Measurements from ENCODE around the gene OR11H6. TPM values are rescaled to one million over a fixed set of nuclear protein-coding genes. Genes with fewer than 3 reads are reported as not detected.

The OR11H6 gene
- polyA plus RNA-seq, 1 of the 3 experiments (the other 2 are of a cell fraction) = not detected

DNA sequence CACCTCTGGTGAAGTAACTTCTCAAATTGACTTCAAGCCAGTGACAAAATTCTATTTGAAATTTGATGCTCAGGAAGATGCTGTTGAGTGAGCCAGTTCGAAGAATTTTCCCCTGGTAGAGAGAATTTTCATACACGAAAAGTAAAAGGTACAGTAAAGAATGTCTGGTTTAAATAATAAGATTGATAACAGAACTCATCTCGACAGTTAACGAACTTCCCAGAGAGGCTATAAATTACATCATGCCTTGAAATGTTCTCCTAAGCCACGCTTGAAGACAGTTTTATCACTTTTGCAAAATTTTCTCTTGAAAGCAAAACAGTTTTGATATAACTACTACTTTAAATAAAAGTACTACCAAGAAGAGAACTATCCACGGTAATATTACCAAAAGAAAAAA is 47.2 kb upstream of the OR11H6 start:
- H3K9ac ChIP-seq = no peak overlapping the region
- no peaks in the 10 kb centered on the region for H3K9me3 ChIP-seq
- no peaks in the 10 kb centered on the region for H4K20me1 ChIP-seq (ENCODE audit: insufficient read depth)
- DNase-seq = no peak
- no peaks in the 10 kb centered on the region for H3K36me3 ChIP-seq (replicated peaks in 1 of 2; ENCODE audit: control insufficient read depth in 1 of 2, insufficient read depth in 2 of 2, low read length in 1 of 2)
- H3K27ac ChIP-seq (ENCODE audit: low read depth in 2 of 2, low read length in 1 of 2) = peak overlapping the region in 1 of 2 experiments; percentile 26; a peak in 1 of 4 replicates
- H3K4me1 ChIP-seq (ENCODE audit: control insufficient read depth in 1 of 2, insufficient read depth in 2 of 2, low read depth in 1 of 2, low read length in 1 of 2) = no peaks in the 10 kb centered on the region; a peak in 1 of 4 replicates
- 5% methylated on average over 6 of the region's 6 CpGs for WGBS (ENCODE audit: low lambda C conversion rate)
- 0 out of 2 replicates have a peak overlapping the region, but pooled peaks have one; percentile 15 for H3K4me2 ChIP-seq
- no peaks in the 10 kb centered on the region for H3K9me2 ChIP-seq
- CTCF ChIA-PET = no interaction called here
- peaks cover 9% of the 10 kb centered on the region for H3F3A ChIP-seq (replicated peaks; ENCODE audit: insufficient read depth)
- H3K4me3 ChIP-seq (ENCODE audit: low read depth in 2 of 2, low read length in 1 of 2) = no peak overlapping the region
- TF ChIP-seq, protein P1, sequence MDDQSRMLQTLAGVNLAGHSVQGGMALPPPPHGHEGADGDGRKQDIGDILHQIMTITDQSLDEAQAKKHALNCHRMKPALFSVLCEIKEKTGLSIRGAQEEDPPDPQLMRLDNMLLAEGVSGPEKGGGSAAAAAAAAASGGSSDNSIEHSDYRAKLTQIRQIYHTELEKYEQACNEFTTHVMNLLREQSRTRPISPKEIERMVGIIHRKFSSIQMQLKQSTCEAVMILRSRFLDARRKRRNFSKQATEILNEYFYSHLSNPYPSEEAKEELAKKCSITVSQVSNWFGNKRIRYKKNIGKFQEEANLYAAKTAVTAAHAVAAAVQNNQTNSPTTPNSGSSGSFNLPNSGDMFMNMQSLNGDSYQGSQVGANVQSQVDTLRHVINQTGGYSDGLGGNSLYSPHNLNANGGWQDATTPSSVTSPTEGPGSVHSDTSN (IDR thresholded peaks at IDR 0.05) = peak; percentile 65
- no peak for TF ChIP-seq RAD21 (IDR thresholded peaks at IDR 0.05; ENCODE audit: low read length)
- peak; percentile 58; the same call in 1 of the 2 replicates for TF ChIP-seq TCF12 (IDR thresholded peaks at IDR 0.05)
- POLR2A ChIA-PET = no interaction called here
- peak overlapping the region; percentile 74 for H2AFZ ChIP-seq (ENCODE audit: low read depth)
- no peaks in the 10 kb centered on the region for H3K27me3 ChIP-seq (ENCODE audit: insufficient read depth)
- no peaks in the 10 kb centered on the region for H3K79me2 ChIP-seq (ENCODE audit: insufficient read depth)

DNA sequence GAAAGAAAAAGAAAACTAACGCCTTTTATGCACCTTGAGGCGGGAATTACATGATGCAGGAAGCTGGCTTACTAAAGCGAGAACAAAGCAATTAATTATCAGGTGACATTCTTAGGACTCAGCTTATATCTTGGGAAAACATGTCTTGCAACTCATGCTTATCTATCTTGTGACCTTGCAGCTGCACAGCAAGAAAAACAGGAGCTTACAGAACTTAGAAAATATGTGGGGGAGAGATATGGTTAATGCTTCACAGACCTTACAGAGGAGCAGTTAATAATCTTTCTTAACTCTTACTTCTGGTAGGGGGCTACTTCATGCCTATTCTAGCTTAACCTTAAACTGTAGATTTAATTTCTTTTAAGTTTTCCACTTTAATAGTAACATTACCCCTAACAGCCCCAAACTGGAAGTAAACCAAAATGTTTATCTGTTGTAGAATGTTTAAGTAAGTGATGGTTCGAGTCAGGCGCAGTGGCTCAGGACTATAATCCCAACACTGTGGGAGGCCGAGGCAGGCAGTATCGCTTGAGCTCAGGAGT is 46.0 kb upstream of the OR11H6 start:
- no peaks in the 10 kb centered on the region for H3K9me2 ChIP-seq
- H3K36me3 ChIP-seq (replicated peaks in 1 of 2; ENCODE audit: control insufficient read depth in 1 of 2, insufficient read depth in 2 of 2, low read length in 1 of 2) = no peaks in the 10 kb centered on the region
- no peaks in the 10 kb centered on the region; a peak in 1 of 4 replicates for H3K4me1 ChIP-seq (ENCODE audit: control insufficient read depth in 1 of 2, insufficient read depth in 2 of 2, low read depth in 1 of 2, low read length in 1 of 2)
- H3K79me2 ChIP-seq (ENCODE audit: insufficient read depth) = no peaks in the 10 kb centered on the region
- no peaks in the 10 kb centered on the region for H3K27me3 ChIP-seq (ENCODE audit: insufficient read depth)
- TF ChIP-seq FOXM1 (IDR thresholded peaks at IDR 0.05; ENCODE audit: low read depth) = no peak
- TF ChIP-seq, protein P2, sequence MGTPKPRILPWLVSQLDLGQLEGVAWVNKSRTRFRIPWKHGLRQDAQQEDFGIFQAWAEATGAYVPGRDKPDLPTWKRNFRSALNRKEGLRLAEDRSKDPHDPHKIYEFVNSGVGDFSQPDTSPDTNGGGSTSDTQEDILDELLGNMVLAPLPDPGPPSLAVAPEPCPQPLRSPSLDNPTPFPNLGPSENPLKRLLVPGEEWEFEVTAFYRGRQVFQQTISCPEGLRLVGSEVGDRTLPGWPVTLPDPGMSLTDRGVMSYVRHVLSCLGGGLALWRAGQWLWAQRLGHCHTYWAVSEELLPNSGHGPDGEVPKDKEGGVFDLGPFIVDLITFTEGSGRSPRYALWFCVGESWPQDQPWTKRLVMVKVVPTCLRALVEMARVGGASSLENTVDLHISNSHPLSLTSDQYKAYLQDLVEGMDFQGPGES (IDR thresholded peaks at IDR 0.05; ENCODE audit: low read depth, low read length) = no peak
- no peak for TF ChIP-seq EP300 (IDR thresholded peaks at IDR 0.05; ENCODE audit: borderline replicate concordance in 1 of 2, low read depth in 1 of 2, low read length in 1 of 2)
- TF ChIP-seq, protein P3, sequence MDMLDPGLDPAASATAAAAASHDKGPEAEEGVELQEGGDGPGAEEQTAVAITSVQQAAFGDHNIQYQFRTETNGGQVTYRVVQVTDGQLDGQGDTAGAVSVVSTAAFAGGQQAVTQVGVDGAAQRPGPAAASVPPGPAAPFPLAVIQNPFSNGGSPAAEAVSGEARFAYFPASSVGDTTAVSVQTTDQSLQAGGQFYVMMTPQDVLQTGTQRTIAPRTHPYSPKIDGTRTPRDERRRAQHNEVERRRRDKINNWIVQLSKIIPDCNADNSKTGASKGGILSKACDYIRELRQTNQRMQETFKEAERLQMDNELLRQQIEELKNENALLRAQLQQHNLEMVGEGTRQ (IDR thresholded peaks at IDR 0.05; ENCODE audit: borderline replicate concordance, low read depth, low read length) = no peak
- TF ChIP-seq, protein P1 (IDR thresholded peaks at IDR 0.05) = no peak
- no peak for TF ChIP-seq SIN3A (IDR thresholded peaks at IDR 0.05; ENCODE audit: borderline replicate concordance, low read depth, low read length)
- no peak for TF ChIP-seq GATA2 (CRISPR knock-in tag; IDR thresholded peaks at IDR 0.05)
- no peak for TF ChIP-seq RXRA (IDR thresholded peaks at IDR 0.05; ENCODE audit: borderline replicate concordance, low read depth)
- no peak for TF ChIP-seq MXI1 (IDR thresholded peaks at IDR 0.05; ENCODE audit: low read depth, low read length)
- TF ChIP-seq CHD2 (IDR thresholded peaks at IDR 0.05; ENCODE audit: low read length, partially characterized antibody) = no peak
- TF ChIP-seq TCF12 (IDR thresholded peaks at IDR 0.05) = no peak
- no peak for TF ChIP-seq TAF1 (IDR thresholded peaks at IDR 0.05; ENCODE audit: borderline replicate concordance, low read depth, low read length)
- TF ChIP-seq JUND (IDR thresholded peaks at IDR 0.05) = no peak
- no peak for TF ChIP-seq NRF1 (IDR thresholded peaks at IDR 0.05; ENCODE audit: low read depth, low read length)
- TF ChIP-seq NFIC (IDR thresholded peaks at IDR 0.05; ENCODE audit: borderline replicate concordance) = no peak
- TF ChIP-seq FOSL2 (IDR thresholded peaks at IDR 0.05; ENCODE audit: borderline replicate concordance, low read depth) = no peak
- TF ChIP-seq, protein P4, sequence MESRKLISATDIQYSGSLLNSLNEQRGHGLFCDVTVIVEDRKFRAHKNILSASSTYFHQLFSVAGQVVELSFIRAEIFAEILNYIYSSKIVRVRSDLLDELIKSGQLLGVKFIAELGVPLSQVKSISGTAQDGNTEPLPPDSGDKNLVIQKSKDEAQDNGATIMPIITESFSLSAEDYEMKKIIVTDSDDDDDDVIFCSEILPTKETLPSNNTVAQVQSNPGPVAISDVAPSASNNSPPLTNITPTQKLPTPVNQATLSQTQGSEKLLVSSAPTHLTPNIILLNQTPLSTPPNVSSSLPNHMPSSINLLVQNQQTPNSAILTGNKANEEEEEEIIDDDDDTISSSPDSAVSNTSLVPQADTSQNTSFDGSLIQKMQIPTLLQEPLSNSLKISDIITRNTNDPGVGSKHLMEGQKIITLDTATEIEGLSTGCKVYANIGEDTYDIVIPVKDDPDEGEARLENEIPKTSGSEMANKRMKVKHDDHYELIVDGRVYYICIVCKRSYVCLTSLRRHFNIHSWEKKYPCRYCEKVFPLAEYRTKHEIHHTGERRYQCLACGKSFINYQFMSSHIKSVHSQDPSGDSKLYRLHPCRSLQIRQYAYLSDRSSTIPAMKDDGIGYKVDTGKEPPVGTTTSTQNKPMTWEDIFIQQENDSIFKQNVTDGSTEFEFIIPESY (IDR thresholded peaks at IDR 0.05; ENCODE audit: borderline replicate concordance, low read depth) = no peak
- DNase-seq = no peak
- 49% methylated on average over 7 of the region's 7 CpGs for WGBS (ENCODE audit: low lambda C conversion rate)
- 0 out of 2 replicates have a peak overlapping the region, but pooled peaks have one; percentile 74 for H2AFZ ChIP-seq (ENCODE audit: low read depth)
- H3K4me2 ChIP-seq = no peak overlapping the region
- H3K4me3 ChIP-seq (ENCODE audit: low read depth in 2 of 2, low read length in 1 of 2) = no peak overlapping the region
- ChIA-PET POLR2A (no interaction called here), CTCF (no interaction called here)
- H3K27ac ChIP-seq (ENCODE audit: low read depth in 2 of 2, low read length in 1 of 2) = no peak overlapping the region
- H3K9me3 ChIP-seq = no peaks in the 10 kb centered on the region
- H3F3A ChIP-seq (replicated peaks; ENCODE audit: insufficient read depth) = peaks cover 20% of the 10 kb centered on the region
- H3K9ac ChIP-seq = no peak overlapping the region
- H4K20me1 ChIP-seq (ENCODE audit: insufficient read depth) = no peaks in the 10 kb centered on the region
